Measurements from ENCODE around the gene GNL3. TPM values are rescaled to one million over a fixed set of nuclear protein-coding genes. Genes with fewer than 3 reads are reported as not detected.

Gene GNL3
- 10 to 100 TPM; 25.3 to 84.2 (median 55.3) TPM for polyA plus RNA-seq
- long read RNA-seq, donor 1, result 0 reads
- long read RNA-seq, donor 2, transcript GNL3-202 (15 exons, 2,040 nt), result major isoform, 8 of 17 reads
- long read RNA-seq, donor 2, partial matches to known transcripts, result 7 of 17 reads
- long read RNA-seq, donor 2, other reads (novel, unspliced or antisense), result 0 of 17 reads
- long read RNA-seq, donor 3, transcript GNL3-202 (15 exons, 2,040 nt), result minor isoform, 9 of 59 reads
- long read RNA-seq, donor 3, transcript GNL3-204 (4 exons, 597 nt), result major isoform, 26 of 59 reads
- long read RNA-seq, donor 3, partial matches to known transcripts, result 21 of 59 reads
- long read RNA-seq, donor 3, other reads (novel, unspliced or antisense), result 0 of 59 reads
- long read RNA-seq, donor 4, partial matches to known transcripts, result 0 of 1 reads
- long read RNA-seq, donor 4, other reads (novel, unspliced or antisense), result 0 of 1 reads
- long read RNA-seq, donor 5, transcript GNL3-204 (4 exons, 597 nt), result major isoform, 8 of 11 reads
- long read RNA-seq, donor 5, partial matches to known transcripts, result 0 of 11 reads
- long read RNA-seq, donor 5, other reads (novel, unspliced or antisense), result 0 of 11 reads
- long read RNA-seq, donor 6, transcript GNL3-202 (15 exons, 2,040 nt), result major isoform, 5 of 38 reads
- long read RNA-seq, donor 6, transcript GNL3-204 (4 exons, 597 nt), result major isoform, 5 of 38 reads
- long read RNA-seq, donor 6, partial matches to known transcripts, result 24 of 38 reads
- long read RNA-seq, donor 6, other reads (novel, unspliced or antisense), result 0 of 38 reads
- long read RNA-seq, donor 7, result 0 reads
- long read RNA-seq, donor 8, partial matches to known transcripts, result 0 of 1 reads
- long read RNA-seq, donor 8, other reads (novel, unspliced or antisense), result 0 of 1 reads
- long read RNA-seq, donor 9, partial matches to known transcripts, result 0 of 5 reads
- long read RNA-seq, donor 9, other reads (novel, unspliced or antisense), result 0 of 5 reads
- long read RNA-seq, donor 10, transcript GNL3-202 (15 exons, 2,040 nt), result minor isoform, 13 of 57 reads
- long read RNA-seq, donor 10, transcript GNL3-204 (4 exons, 597 nt), result major isoform, 16 of 57 reads
- long read RNA-seq, donor 10, transcript GNL3-212 (2 exons, 523 nt), result minor isoform, 7 of 57 reads
- long read RNA-seq, donor 10, partial matches to known transcripts, result 20 of 57 reads
- long read RNA-seq, donor 10, other reads (novel, unspliced or antisense), result 0 of 57 reads

- Histone ChIP-seq H3K4me1 (ENCODE audit: control insufficient read depth in 3 of 3, insufficient read depth in 2 of 3, low read depth in 1 of 3, low read length in 2 of 3) (peaks cover 2 to 28% (median 2%) of the 10 kb centered on the region in 3 donors), H3K36me3 (ENCODE audit: control insufficient read depth in 3 of 3, insufficient read depth in 2 of 3, low read depth in 1 of 3, low read length in 3 of 3) (peaks cover 6 to 21% (median 16%) of the 10 kb centered on the region in 3 donors), H3K27ac (ENCODE audit: low read depth in 1 of 3, low read length in 2 of 3) (peak within 1 kb of the TSS; percentile 88 to 99 (median 98)), H3K9me3 (ENCODE audit: control insufficient read depth in 2 of 2, insufficient read depth in 1 of 2, low read depth in 1 of 2, low read length in 1 of 2) (no peaks in the 10 kb centered on the region), H3K4me3 (ENCODE audit: low read depth in 1 of 3, low read length in 3 of 3) (peak within 1 kb of the TSS; percentile 66 to 96 (median 87)), H3K27me3 (ENCODE audit: control insufficient read depth in 3 of 3, insufficient read depth in 3 of 3, low read length in 3 of 3) (no peaks in the 10 kb centered on the region)
- 0 to 1% (median 1%) methylated on average over 74 to 82 of the region's 82 CpGs for WGBS, 3 donors
- DNase-seq (peak; percentile 96 to 99), FAIRE-seq (no peak)
Measured at GRCh38 chr3:52685709-52686691, at the start of gene GNL3, which contains the start of gene PBRM1. Gene GNL3, plus strand, starts transcription at chr3:52686032. Its CDS starts 61 bp downstream, at chr3:52686093. Gene PBRM1, minus strand, starts transcription at chr3:52685913.

- no peaks in the 10 kb centered on the region for H3K9me3 ChIP-seq (ENCODE audit: control insufficient read depth in 2 of 2, insufficient read depth in 1 of 2, low read depth in 1 of 2, low read length in 1 of 2)
- H3K27me3 ChIP-seq (ENCODE audit: control insufficient read depth in 3 of 3, insufficient read depth in 3 of 3, low read length in 3 of 3), result no peaks in the 10 kb centered on the region
- no peak overlapping the region for H3K27ac ChIP-seq (ENCODE audit: low read depth in 1 of 3, low read length in 2 of 3)
Measured at GRCh38 chr3:52636673-52637072, 49.2 kb upstream of the GNL3 start.

GRCh38 chr3:52645549-52645948 lies 40.3 kb upstream of the GNL3 start:
- Histone ChIP-seq H3K36me3 (ENCODE audit: control insufficient read depth in 3 of 3, insufficient read depth in 2 of 3, low read depth in 1 of 3, low read length in 3 of 3) (peaks cover 21 to 45% (median 23%) of the 10 kb centered on the region in 3 donors), H3K9me3 (ENCODE audit: control insufficient read depth in 2 of 2, insufficient read depth in 1 of 2, low read depth in 1 of 2, low read length in 1 of 2) (no peaks in the 10 kb centered on the region), H3K4me3 (ENCODE audit: low read depth in 1 of 3, low read length in 3 of 3) (no peak overlapping the region), H3K27ac (ENCODE audit: low read depth in 1 of 3, low read length in 2 of 3) (no peak overlapping the region), H3K4me1 (ENCODE audit: control insufficient read depth in 3 of 3, insufficient read depth in 2 of 3, low read depth in 1 of 3, low read length in 2 of 3) (no peaks in the 10 kb centered on the region), H3K27me3 (ENCODE audit: control insufficient read depth in 3 of 3, insufficient read depth in 3 of 3, low read length in 3 of 3) (no peaks in the 10 kb centered on the region)
- FAIRE-seq (no peak), DNase-seq (no peak)
- 80 to 86% (median 85%) methylated on average over 6 of the region's 6 CpGs for WGBS, 3 donors

More at GRCh38 chr3:52636673-52637072, 49.2 kb upstream of the GNL3 start:
- H3K4me1 ChIP-seq (ENCODE audit: control insufficient read depth in 3 of 3, insufficient read depth in 2 of 3, low read depth in 1 of 3, low read length in 2 of 3), result no peaks in the 10 kb centered on the region
- 53 to 66% (median 56%) methylated on average over 4 of the region's 4 CpGs for WGBS, 3 donors
- H3K4me3 ChIP-seq (ENCODE audit: low read depth in 1 of 3, low read length in 3 of 3), result no peak overlapping the region
- FAIRE-seq (peak; percentile 36), DNase-seq (peak in 1 of 2 donors; percentile 52)
- H3K36me3 ChIP-seq (ENCODE audit: control insufficient read depth in 3 of 3, insufficient read depth in 2 of 3, low read depth in 1 of 3, low read length in 3 of 3), result peaks cover 4 to 53% (median 16%) of the 10 kb centered on the region in 3 donors

- no peak for FAIRE-seq
- Histone ChIP-seq H3K4me3 (ENCODE audit: low read depth in 1 of 3, low read length in 3 of 3) (no peak overlapping the region), H3K27me3 (ENCODE audit: control insufficient read depth in 3 of 3, insufficient read depth in 3 of 3, low read length in 3 of 3) (no peaks in the 10 kb centered on the region), H3K36me3 (ENCODE audit: control insufficient read depth in 3 of 3, insufficient read depth in 2 of 3, low read depth in 1 of 3, low read length in 3 of 3) (peaks cover 22 to 35% (median 27%) of the 10 kb centered on the region in 3 donors), H3K9me3 (ENCODE audit: control insufficient read depth in 2 of 2, insufficient read depth in 1 of 2, low read depth in 1 of 2, low read length in 1 of 2) (no peaks in the 10 kb centered on the region), H3K27ac (ENCODE audit: low read depth in 1 of 3, low read length in 2 of 3) (no peak overlapping the region), H3K4me1 (ENCODE audit: control insufficient read depth in 3 of 3, insufficient read depth in 2 of 3, low read depth in 1 of 3, low read length in 2 of 3) (no peaks in the 10 kb centered on the region)
- DNase-seq, result no peak
- 77 to 97% (median 95%) methylated on average over 4 to 5 of the region's 5 CpGs for WGBS, 3 donors
Measured at GRCh38 chr3:52649461-52650210, 36.2 kb upstream of the GNL3 start.

GRCh38 chr3:52650439-52650838 lies 35.4 kb upstream of the GNL3 start:
- no peaks in the 10 kb centered on the region for H3K4me1 ChIP-seq (ENCODE audit: control insufficient read depth in 3 of 3, insufficient read depth in 2 of 3, low read depth in 1 of 3, low read length in 2 of 3)
- WGBS, 3 donors, result 91 to 100% (median 100%) methylated on average over 1 of the region's 1 CpG
- no peaks in the 10 kb centered on the region for H3K27me3 ChIP-seq (ENCODE audit: control insufficient read depth in 3 of 3, insufficient read depth in 3 of 3, low read length in 3 of 3)
- no peak overlapping the region for H3K4me3 ChIP-seq (ENCODE audit: low read depth in 1 of 3, low read length in 3 of 3)
- peaks cover 22 to 33% (median 27%) of the 10 kb centered on the region in 3 donors for H3K36me3 ChIP-seq (ENCODE audit: control insufficient read depth in 3 of 3, insufficient read depth in 2 of 3, low read depth in 1 of 3, low read length in 3 of 3)
- DNase-seq (peak in 1 of 2 donors; percentile 12), FAIRE-seq (no peak)
- no peaks in the 10 kb centered on the region for H3K9me3 ChIP-seq (ENCODE audit: control insufficient read depth in 2 of 2, insufficient read depth in 1 of 2, low read depth in 1 of 2, low read length in 1 of 2)
- H3K27ac ChIP-seq (ENCODE audit: low read depth in 1 of 3, low read length in 2 of 3), result no peak overlapping the region

- FAIRE-seq (no peak), DNase-seq (no peak)
- Histone ChIP-seq H3K36me3 (ENCODE audit: control insufficient read depth in 3 of 3, insufficient read depth in 2 of 3, low read depth in 1 of 3, low read length in 3 of 3) (peaks cover 22 to 37% (median 29%) of the 10 kb centered on the region in 3 donors), H3K4me1 (ENCODE audit: control insufficient read depth in 3 of 3, insufficient read depth in 2 of 3, low read depth in 1 of 3, low read length in 2 of 3) (no peaks in the 10 kb centered on the region), H3K9me3 (ENCODE audit: control insufficient read depth in 2 of 2, insufficient read depth in 1 of 2, low read depth in 1 of 2, low read length in 1 of 2) (no peaks in the 10 kb centered on the region), H3K27me3 (ENCODE audit: control insufficient read depth in 3 of 3, insufficient read depth in 3 of 3, low read length in 3 of 3) (no peaks in the 10 kb centered on the region), H3K27ac (ENCODE audit: low read depth in 1 of 3, low read length in 2 of 3) (no peak overlapping the region), H3K4me3 (ENCODE audit: low read depth in 1 of 3, low read length in 3 of 3) (no peak overlapping the region)
Measured at GRCh38 chr3:52651592-52651991, 34.2 kb upstream of the GNL3 start.

GRCh38 chr3:52655895-52656294 lies 29.9 kb upstream of the GNL3 start:
- WGBS, 3 donors, result 91 to 99% (median 96%) methylated on average over 3 of the region's 3 CpGs
- Histone ChIP-seq H3K27me3 (ENCODE audit: control insufficient read depth in 3 of 3, insufficient read depth in 3 of 3, low read length in 3 of 3) (no peaks in the 10 kb centered on the region), H3K27ac (ENCODE audit: low read depth in 1 of 3, low read length in 2 of 3) (no peak overlapping the region), H3K36me3 (ENCODE audit: control insufficient read depth in 3 of 3, insufficient read depth in 2 of 3, low read depth in 1 of 3, low read length in 3 of 3) (peaks cover 19 to 54% (median 27%) of the 10 kb centered on the region in 3 donors), H3K9me3 (ENCODE audit: control insufficient read depth in 2 of 2, insufficient read depth in 1 of 2, low read depth in 1 of 2, low read length in 1 of 2) (no peaks in the 10 kb centered on the region), H3K4me1 (ENCODE audit: control insufficient read depth in 3 of 3, insufficient read depth in 2 of 3, low read depth in 1 of 3, low read length in 2 of 3) (no peaks in the 10 kb centered on the region), H3K4me3 (ENCODE audit: low read depth in 1 of 3, low read length in 3 of 3) (no peak overlapping the region)
- no peak for DNase-seq
- FAIRE-seq, result no peak

Measured in small intestine (tissue), 16 donors.